HFFc6 (cell line): ENCODE results near the gene PGAP3. TPM values are rescaled to one million over a fixed set of nuclear protein-coding genes. Genes with fewer than 3 reads are reported as not detected.

Experiments
- DNase-seq: peaks from one replicate; pipeline ENCODE4 v3.0.0-alpha.2; 2018
- H3K27ac Mint-ChIP-seq: 2 replicates; pipeline ENCODE4 v1.8.0; 2020; ENCODE audit warnings: mild to moderate bottlenecking, mixed read lengths
- H3K27me3 Mint-ChIP-seq: 2 replicates; pipeline ENCODE4 v1.8.0; 2021; ENCODE audit warnings: mild to moderate bottlenecking, moderate library complexity, mixed read lengths; ENCODE audit not compliant: insufficient read depth
- H3K36me3 Mint-ChIP-seq: 2 replicates; pipeline ENCODE4 v1.8.0; 2021; ENCODE audit warnings: low read depth, mixed read lengths
- H3K4me1 Mint-ChIP-seq: 2 replicates; pipeline ENCODE4 v1.8.0; 2020; ENCODE audit warnings: low read depth, mixed read lengths
- H3K4me3 Mint-ChIP-seq: 2 replicates; pipeline ENCODE4 v1.8.0; 2020; ENCODE audit warnings: mild to moderate bottlenecking, moderate library complexity, mixed read lengths
- H3K9me3 Mint-ChIP-seq: 2 replicates; pipeline ENCODE4 v1.8.0; 2020; ENCODE audit warnings: mild to moderate bottlenecking, mixed read lengths
- CTCF ChIP-seq: fragments of 200-600 bp; sonication (generic); IDR thresholded peaks from 2 replicates; pipeline ENCODE4 v1.5.0; 2021; ENCODE audit warnings: antibody characterized with exemption, mild to moderate bottlenecking
- microRNA-seq: library from miRNA; unstranded; fragments of <30 nt; microRNA quantifications from one replicate; pipeline ENCODE4, GENCODE V29; 2019
- total RNA-seq, 6 experiments: library from RNA; stranded (reverse); fragmentation: NEBNext Ultra II Directional; extraction: Animal tissue kit (Norgen Biotek cat#: 25700); gene quantifications; 2 replicates in 1 of 6; 3 replicates in 5 of 6; pipeline ENCODE4 v1.2.3, GENCODE V29; 2021

Gene PGAP3
- total RNA-seq, 6 experiments from 2014 or later: 9.9 to 15.5 (median 12.7) TPM

DNA sequence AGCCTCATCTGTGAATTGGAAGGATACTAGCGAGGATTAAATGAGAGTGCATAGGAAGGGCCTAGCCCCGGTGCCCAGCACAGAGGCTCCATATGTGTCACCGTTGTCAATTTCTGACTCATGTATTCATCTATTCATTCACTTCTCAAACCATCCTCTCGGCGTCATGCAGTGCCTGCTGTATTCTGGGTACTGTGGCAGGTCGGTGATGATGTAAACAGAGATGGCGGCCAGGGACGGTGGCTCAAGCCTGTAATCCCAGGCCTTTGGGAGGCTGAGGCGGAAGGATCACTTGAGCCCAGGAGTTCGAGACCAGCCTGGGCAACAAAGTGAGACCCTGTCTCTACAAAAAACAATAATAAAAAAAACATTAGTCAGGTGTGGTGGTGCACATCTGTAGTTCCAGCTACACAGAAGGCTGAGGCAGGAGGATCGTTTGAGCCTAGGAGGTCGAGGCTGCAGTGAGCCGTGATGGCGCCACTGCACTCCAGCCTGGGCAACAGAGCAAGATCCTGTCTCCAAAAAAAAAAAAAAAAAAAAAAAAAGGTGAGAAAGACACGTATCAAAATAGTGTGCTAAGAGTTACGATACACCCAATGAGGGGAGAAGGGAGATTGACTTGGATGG lies 65.4 kb downstream of the PGAP3 start:
- Mint-ChIP-seq H3K36me3 (no peaks in the 10 kb centered on the region), H3K4me3 (peak overlapping the region; percentile 63), H3K27ac (no peak overlapping the region)

DNA sequence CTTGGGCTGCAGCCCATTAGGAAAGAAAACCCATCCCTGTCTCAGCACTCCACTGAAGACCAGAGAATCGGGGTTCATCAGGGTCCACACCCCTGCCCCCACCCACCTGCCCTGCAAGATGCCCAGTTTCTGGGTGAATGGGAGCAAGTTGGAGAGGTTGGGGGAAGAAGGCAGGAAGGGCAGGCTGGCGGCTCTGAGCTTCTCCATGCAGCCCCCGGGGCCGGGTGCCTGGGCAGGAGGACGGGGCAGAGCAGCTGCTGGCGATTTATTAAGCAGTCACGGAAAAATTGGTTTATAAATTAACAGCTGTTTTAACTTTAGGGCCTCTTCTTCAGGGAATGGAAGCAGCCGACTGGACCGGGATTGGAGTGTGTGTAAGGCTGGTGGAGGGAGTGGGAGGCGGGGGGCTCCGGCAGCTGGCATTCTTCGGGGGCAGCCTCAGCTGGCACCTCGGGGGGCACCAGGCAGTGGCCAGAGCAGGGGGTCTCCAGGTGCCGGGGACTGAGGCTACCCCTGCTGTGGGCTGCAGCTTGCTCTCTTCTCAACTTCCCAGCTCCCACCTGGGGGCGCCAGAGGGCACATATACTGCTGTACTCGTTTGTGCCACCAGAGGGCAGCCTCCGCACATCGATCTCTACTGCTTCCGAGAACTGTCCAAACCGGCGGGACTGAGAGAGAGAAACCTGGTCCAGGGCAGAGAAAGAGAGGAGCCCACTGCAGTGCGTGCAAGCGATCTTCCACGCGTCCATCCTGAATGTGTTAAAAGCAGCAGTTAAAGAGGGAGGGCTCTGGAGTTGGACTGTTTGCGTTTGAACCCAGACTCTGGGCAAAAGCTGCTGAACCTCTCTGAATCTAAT lies 66.1 kb downstream of the PGAP3 start:
- peak; percentile 100 for TF ChIP-seq CTCF
- Mint-ChIP-seq H3K27me3 (peaks cover 30% of the 10 kb centered on the region), H3K36me3 (no peaks in the 10 kb centered on the region), H3K9me3 (no peaks in the 10 kb centered on the region), H3K4me3 (peak overlapping the region; percentile 63), H3K27ac (no peak overlapping the region), H3K4me1 (peaks cover 13% of the 10 kb centered on the region)
- DNase-seq: peak; percentile 65

More for the DNA sequence above, 65.4 kb downstream of the PGAP3 start:
- no peak for TF ChIP-seq CTCF
- Mint-ChIP-seq H3K9me3 (no peaks in the 10 kb centered on the region), H3K27me3 (peaks cover 32% of the 10 kb centered on the region), H3K4me1 (peaks cover 13% of the 10 kb centered on the region)
- DNase-seq: no peak

Small RNA genes lying within 50 kb of the gene (microRNA-seq; reads per million reads assigned to microRNA genes)
- 3.1 reads per million for gene MIR4728

Other genes starting within 250 kb of the PGAP3 start
- gene MED1, start 236.8 kb downstream of the PGAP3 start, total RNA-seq: 10 to 100 TPM; 35.7 to 40.8 (median 38.5) TPM
- 10 to 100 TPM; 42.2 to 48.5 (median 44.1) TPM for gene CDK12, start 226.6 kb downstream of the PGAP3 start, total RNA-seq
- gene NEUROD2, start 80.1 kb downstream of the PGAP3 start, total RNA-seq: not detected
- not detected for gene PPP1R1B, start 61.1 kb downstream of the PGAP3 start, total RNA-seq
- gene STARD3, start 50.9 kb downstream of the PGAP3 start, total RNA-seq: 10 to 100 TPM; 44.0 to 52.3 (median 46.3) TPM
- gene TCAP, start 22.7 kb downstream of the PGAP3 start, total RNA-seq: under 1 TPM; 0.09 to 0.51 (median 0.14) TPM
- under 1 TPM in 1 of 6 experiments, not detected in 5; 0.26 TPM for gene PNMT, start 19.6 kb downstream of the PGAP3 start, total RNA-seq
- gene ERBB2, start 12.0 kb upstream of the PGAP3 start, total RNA-seq: 10 to 100 TPM; 51.9 to 67.2 (median 61.0) TPM
- gene MIEN1, start 42.5 kb upstream of the PGAP3 start, total RNA-seq: 10 to 100 TPM; 56.9 to 70.3 (median 66.0) TPM
- not detected for gene GRB7, start 49.9 kb upstream of the PGAP3 start, total RNA-seq
- not detected for gene IKZF3, start 176.3 kb upstream of the PGAP3 start, total RNA-seq
- gene ZPBP2, start 180.1 kb upstream of the PGAP3 start, total RNA-seq: not detected
- 1 to 10 TPM; 1.4 to 3.1 (median 2.3) TPM for gene GSDMB, start 230.6 kb upstream of the PGAP3 start, total RNA-seq
- gene ORMDL3, start 239.5 kb upstream of the PGAP3 start, total RNA-seq: 10 to 100 TPM; 39.0 to 63.9 (median 49.9) TPM
- gene LRRC3C, start 239.7 kb upstream of the PGAP3 start, total RNA-seq: not detected